H1 (cell line): Measurements from ENCODE around the gene PRKCZ. TPM values are rescaled to one million over a fixed set of nuclear protein-coding genes. Genes with fewer than 3 reads are reported as not detected.

Experiments
- CTCF ChIA-PET: fragments of 300-600 bp; sonication (Branson Sonifier 250); formaldehyde crosslinking; loops from one replicate; lab custom pipeline; 2021; ENCODE audit not compliant: partially characterized antibody; lab: Charles Lee
- POLR2A ChIA-PET: fragments of 300-600 bp; sonication (Branson Sonifier 250); formaldehyde crosslinking; loops from one replicate; lab custom pipeline; 2021; ENCODE audit warnings: inconsistent platforms; ENCODE audit not compliant: partially characterized antibody; lab: Charles Lee
- DNase-seq, 2 experiments: peaks; one replicate each; pipeline versions ENCODE4 v3.0.0 to v3.0.0-alpha.2; 2010 to 2022; ENCODE audit warnings: low spot score in 2 of 2, low read depth in 1 of 2, mixed read lengths in 1 of 2
- FAIRE-seq: peaks from 2 replicates; lab custom pipeline; 2011; peaks lifted over from hg19 to GRCh38; lab: Jason Lieb, UNC
- H2AFZ ChIP-seq: 2 replicates; pipeline ENCODE4 v1.8.1; 2012; ENCODE audit warnings: low read length, inconsistent platforms
- H2AK5ac ChIP-seq: 2 replicates; pipeline ENCODE4 v1.6.1; 2013; ENCODE audit warnings: low read depth, low read length
- H2BK120ac ChIP-seq: replicated peaks from 2 replicates; pipeline ENCODE3; 2013; ENCODE audit warnings: low read depth, low read length, inconsistent platforms
- H2BK12ac ChIP-seq: 2 replicates; pipeline ENCODE4 v1.6.1; 2013; ENCODE audit warnings: low read depth, low read length
- H2BK15ac ChIP-seq: 2 replicates; pipeline ENCODE4 v1.6.1; 2013; ENCODE audit warnings: low read length
- H2BK20ac ChIP-seq: 2 replicates; pipeline ENCODE4 v1.6.1; 2013; ENCODE audit warnings: low read length
- H2BK5ac ChIP-seq: 2 replicates; pipeline ENCODE4 v1.6.1; 2013; ENCODE audit warnings: low read depth, low read length
- H3K14ac ChIP-seq: 2 replicates; pipeline ENCODE4 v1.6.1; 2013; ENCODE audit warnings: inconsistent platforms; ENCODE audit not compliant: insufficient read length
- H3K18ac ChIP-seq: 2 replicates; pipeline ENCODE4 v1.6.1; 2013; ENCODE audit warnings: low read length; ENCODE audit errors: extremely low read depth
- H3K23ac ChIP-seq: 2 replicates; pipeline ENCODE4 v1.6.1; 2013; ENCODE audit warnings: inconsistent platforms; ENCODE audit not compliant: insufficient read length
- H3K23me2 ChIP-seq: 2 replicates; pipeline ENCODE4 v1.6.1; 2013; ENCODE audit warnings: low read depth, low read length
- H3K27ac ChIP-seq: 2 replicates; pipeline ENCODE4 v1.6.1; 2011; ENCODE audit warnings: low read depth, low read length, inconsistent platforms
- H3K27me3 ChIP-seq, 4 experiments: replicated peaks in 1 of 4; 1 replicate in 1 of 4; 2 replicates in 3 of 4; pipeline versions ENCODE4 v1.6.1 to v1.8.1; 2011 to 2013; ENCODE audit warnings: low read length in 3 of 4, mild to moderate bottlenecking in 3 of 4, inconsistent platforms in 2 of 4, mixed read lengths in 2 of 4, moderate library complexity in 1 of 4; ENCODE audit not compliant: control insufficient read depth in 3 of 4, insufficient read depth in 3 of 4; ENCODE audit errors: extremely low read depth in 1 of 4
- H3K36me3 ChIP-seq, 4 experiments: 2 replicates each; pipeline versions ENCODE4 v1.6.1 to v1.8.1; 2011 to 2013; ENCODE audit warnings: mild to moderate bottlenecking in 4 of 4, low read length in 3 of 4, moderate library complexity in 2 of 4, control low read depth in 1 of 4, inconsistent platforms in 1 of 4; ENCODE audit not compliant: insufficient read depth in 4 of 4, control insufficient read depth in 2 of 4
- H3K4ac ChIP-seq: replicated peaks from 2 replicates; pipeline ENCODE3; 2013; ENCODE audit warnings: low read length, low read depth, mixed read lengths, inconsistent platforms; ENCODE audit not compliant: insufficient read length
- H3K4me1 ChIP-seq, 4 experiments: replicated peaks in 1 of 4; 1 replicate in 1 of 4; 2 replicates in 3 of 4; pipeline versions ENCODE4 v1.6.1 to v1.8.1; 2011 to 2013; ENCODE audit warnings: low read length in 3 of 4, inconsistent platforms in 2 of 4, mixed read lengths in 1 of 4; ENCODE audit not compliant: insufficient read depth in 4 of 4, control insufficient read depth in 3 of 4
- H3K4me2 ChIP-seq, 2 experiments: 2 replicates each; pipeline versions ENCODE4 v1.6.1 to v1.8.1; 2011 to 2013; ENCODE audit warnings: low read depth in 2 of 2, low read length in 2 of 2, control low read depth in 1 of 2, inconsistent platforms in 1 of 2, mild to moderate bottlenecking in 1 of 2; ENCODE audit not compliant: insufficient read depth in 1 of 2
- H3K4me3 ChIP-seq, 4 experiments: fragments of 200-600, 300-600 bp in 1 of 4; sonication (generic), shearing (Covaris generic), sonication (Bioruptor Twin) in 1 of 4; 2 replicates each; pipeline versions ENCODE4 v1.5.1 to v1.8.1; 2011 to 2016; ENCODE audit warnings: low read length in 4 of 4, low read depth in 3 of 4, control low read depth in 2 of 4, inconsistent platforms in 2 of 4, mild to moderate bottlenecking in 2 of 4, mixed read lengths in 1 of 4, moderate library complexity in 1 of 4; ENCODE audit not compliant: insufficient read depth in 2 of 4; ENCODE audit errors: extremely low read depth in 1 of 4
- H3K56ac ChIP-seq: replicated peaks from 2 replicates; pipeline ENCODE3; 2013; ENCODE audit warnings: low read depth, mild to moderate bottlenecking, mixed read lengths, low read length, inconsistent platforms; ENCODE audit not compliant: insufficient read length
- H3K79me1 ChIP-seq: 2 replicates; pipeline ENCODE4 v1.6.1; 2013; ENCODE audit warnings: low read depth, low read length, control low read depth
- H3K79me2 ChIP-seq, 2 experiments: 2 replicates each; pipeline versions ENCODE4 v1.6.1 to v1.8.1; 2012 to 2013; ENCODE audit warnings: low read length in 2 of 2, mild to moderate bottlenecking in 2 of 2, inconsistent platforms in 1 of 2; ENCODE audit not compliant: insufficient read depth in 2 of 2, control insufficient read depth in 1 of 2
- H3K9ac ChIP-seq, 4 experiments: replicated peaks in 1 of 4; 1 replicate in 1 of 4; 2 replicates in 3 of 4; pipeline versions ENCODE4 v1.6.1 to v1.8.1; 2011 to 2013; ENCODE audit warnings: low read depth in 3 of 4, low read length in 3 of 4, control low read depth in 2 of 4, mild to moderate bottlenecking in 2 of 4, moderate library complexity in 2 of 4, inconsistent platforms in 1 of 4; ENCODE audit errors: extremely low read depth in 1 of 4
- H3K9me3 ChIP-seq, 2 experiments: 2 replicates each; pipeline versions ENCODE4 v1.6.1 to v1.8.1; 2012 to 2013; ENCODE audit warnings: mild to moderate bottlenecking in 2 of 2, moderate library complexity in 2 of 2, control low read depth in 1 of 2, inconsistent platforms in 1 of 2, low read depth in 1 of 2, low read length in 1 of 2, mixed read lengths in 1 of 2; ENCODE audit not compliant: insufficient read depth in 2 of 2
- H4K20me1 ChIP-seq, 2 experiments: replicated peaks in 1 of 2; 2 replicates each; pipeline versions ENCODE3 to v1.8.1; 2011 to 2013; ENCODE audit warnings: inconsistent platforms in 2 of 2, low read length in 2 of 2, mild to moderate bottlenecking in 1 of 2; ENCODE audit not compliant: insufficient read depth in 2 of 2, control insufficient read depth in 1 of 2
- H4K5ac ChIP-seq: 2 replicates; pipeline ENCODE4 v1.6.1; 2013; ENCODE audit warnings: low read length, low read depth, mixed read lengths, inconsistent platforms; ENCODE audit not compliant: insufficient read length
- H4K8ac ChIP-seq: 2 replicates; pipeline ENCODE4 v1.8.0; 2013; ENCODE audit warnings: mild to moderate bottlenecking, moderate library complexity, low read length, inconsistent platforms; ENCODE audit not compliant: insufficient read depth; ENCODE audit errors: extremely low read depth
- H4K91ac ChIP-seq: replicated peaks from 2 replicates; pipeline ENCODE3; 2013; ENCODE audit warnings: low read length, mixed read lengths, inconsistent platforms; ENCODE audit not compliant: insufficient read length
- TCF12 ChIP-seq: IDR thresholded peaks from 2 replicates; pipeline ENCODE4 v1.6.1; 2011; ENCODE audit warnings: low read depth, mild to moderate bottlenecking, low read length
- WGBS, 2 experiments: shearing (Covaris generic) in 1 of 2; methylation state at CpG; one replicate each; pipeline versions ENCODE4 v1.1.6 to v1.1.7; 2013 to 2015; ENCODE audit warnings: low lambda C conversion rate in 2 of 2, mixed read lengths in 2 of 2, inconsistent platforms in 1 of 2, low coverage in 1 of 2, missing lambda C conversion rate in 1 of 2; ENCODE audit not compliant: insufficient replicate concordance in 2 of 2, insufficient coverage in 1 of 2, insufficient read length in 1 of 2; ENCODE audit errors: extremely low coverage in 1 of 2, missing lambda C conversion rate in 1 of 2; 5-methylcytosine and 5-hydroxymethylcytosine counted together
- polyA plus RNA-seq, 7 experiments: library from polyadenylated mRNA; depleted of rRNA in 3 of 7; stranded (reverse) in 5 of 7; unstranded in 2 of 7; fragments of >200 nt in 5 of 7; fragments of 200-250 nt in 2 of 7; gene quantifications; 1 replicate in 5 of 7; 2 replicates in 1 of 7; 4 replicates in 1 of 7; pipeline versions ENCODE4 v1.2.1 to v1.2.3, GENCODE V29; 2011 to 2013; ENCODE audit warnings: missing spikeins in 2 of 7, mixed read lengths in 2 of 7
- total RNA-seq: library from RNA; stranded (reverse); fragmentation: NEBNext Ultra II Directional; extraction: Animal tissue kit (Norgen Biotek cat#: 25700); gene quantifications from 2 replicates; pipeline ENCODE4 v1.2.1, GENCODE V29; 2021

The PRKCZ gene
- total and polyA plus RNA-seq, 2 of the 8 experiments (the other 6 are each of a cell fraction or from before 2014, with no cell fraction given) = 37.4 to 45.1 TPM

DNA sequence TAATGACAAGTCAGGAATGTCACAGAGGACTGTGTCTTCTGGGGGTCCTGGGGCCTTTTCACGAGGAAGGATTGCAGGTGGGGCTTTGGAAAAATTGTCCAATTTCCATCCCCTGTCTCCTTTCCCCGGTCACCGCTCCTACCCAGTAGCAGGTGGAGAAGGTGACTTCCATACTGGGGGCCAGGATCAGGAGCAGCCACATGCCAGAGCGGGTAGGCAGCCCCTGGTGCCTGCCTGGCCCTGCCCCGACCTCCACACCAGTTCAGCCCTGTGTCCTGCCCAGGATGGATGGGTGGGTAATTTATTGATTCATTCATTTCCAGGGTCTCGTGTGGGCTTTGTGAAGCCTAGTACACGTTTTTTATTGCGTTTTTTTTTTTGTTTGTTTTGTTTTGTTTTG lies 51.7 kb downstream of the PRKCZ start:
- Histone ChIP-seq H3K4ac (no peak overlapping the region), H3K14ac (no peak overlapping the region), H3K56ac (no peak overlapping the region), H2BK12ac (no peak overlapping the region), H4K5ac (no peak overlapping the region), H2BK15ac (no peak overlapping the region), H3K79me1 (peaks cover 9% of the 10 kb centered on the region), H4K20me1 (peaks cover 3 to 8% of the 10 kb centered on the region in 2 experiments), H3K23ac (no peak overlapping the region), H2BK5ac (no peak overlapping the region), H3K36me3 (peaks cover 0 to 7% (median 2%) of the 10 kb centered on the region in 4 experiments; a peak in 3 of 8 replicates), H3K4me1 (no peaks in the 10 kb centered on the region; a peak in 1 of 7 replicates), H2BK120ac (no peak overlapping the region), H3K4me2 (no peak overlapping the region), H3K27me3 (no peaks in the 10 kb centered on the region), H3K23me2 (no peaks in the 10 kb centered on the region), H4K8ac (no peak overlapping the region), H3K27ac (no peak overlapping the region), H2AK5ac (no peak overlapping the region), H2AFZ (no peak overlapping the region), H3K18ac (no peak overlapping the region), H4K91ac (no peak overlapping the region), H3K9me3 (no peaks in the 10 kb centered on the region), H3K9ac (no peak overlapping the region), H2BK20ac (no peak overlapping the region), H3K4me3 (no peak overlapping the region), H3K79me2 (no peaks in the 10 kb centered on the region)
- TF ChIP-seq TCF12 = no peak
- ChIA-PET CTCF (interaction anchor here (3.9 kb wide), 1 partner anchor 13 kb away, joined by 18 read pairs; no protein-coding TSS in a partner anchor), POLR2A (no interaction called here)
- no peak for DNase-seq
- no peak for FAIRE-seq
- 90% methylated on average over 8 of the region's 8 CpGs; no CpG with 5 or more reads in 1 of the 2 experiments for WGBS, 2 experiments
